D341Med (cell line): ENCODE data around the gene GUK1.
"Not testable (repeated sequence)": the region's sequence is repeated elsewhere in the genome, so short reads cannot be mapped to it uniquely, and the experiment has no call there.

Experiments
- DNase-seq: peaks from one replicate; pipeline ENCODE4 v3.0.0; 2012; ENCODE audit warnings: low spot score

GUK1 gene

DNA sequence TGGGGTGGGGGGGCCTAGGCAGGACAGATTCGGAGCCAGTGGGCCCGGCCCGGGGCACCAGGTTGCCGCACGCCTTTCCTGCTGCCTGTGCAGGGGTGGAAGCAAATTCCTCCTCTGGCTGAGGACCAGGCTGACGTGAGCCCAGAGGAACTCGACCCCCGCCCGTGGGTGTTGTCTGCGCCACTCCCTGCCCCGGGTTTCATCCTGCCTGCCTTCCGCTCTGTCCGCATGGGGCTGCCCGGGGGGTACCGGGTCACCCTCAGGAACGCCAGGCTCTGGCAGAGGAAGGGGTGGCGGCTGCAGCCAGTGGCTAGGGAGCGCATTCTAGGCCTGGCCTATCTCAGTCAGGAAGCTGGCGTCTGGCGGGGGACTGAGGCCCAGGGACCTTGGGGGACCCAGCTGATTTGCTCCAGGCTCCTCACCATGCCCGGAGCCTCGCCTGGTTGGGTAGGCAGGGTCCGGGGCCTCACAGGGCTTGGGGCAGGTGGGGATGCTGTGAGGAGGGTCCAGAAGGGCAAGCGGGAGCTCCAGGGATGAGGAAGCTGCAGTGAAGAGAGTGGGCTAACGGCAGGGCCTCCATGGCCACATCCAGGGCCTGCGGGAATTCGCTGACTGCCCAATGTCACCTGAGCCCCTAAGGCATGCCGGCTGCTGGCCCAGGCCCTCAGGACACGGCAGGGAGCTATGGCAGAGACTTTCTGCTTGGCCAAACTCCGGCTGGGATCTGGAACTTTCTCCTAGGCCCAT lies 23.1 kb downstream of the GUK1 start:
- DNase-seq: no peak

DNA sequence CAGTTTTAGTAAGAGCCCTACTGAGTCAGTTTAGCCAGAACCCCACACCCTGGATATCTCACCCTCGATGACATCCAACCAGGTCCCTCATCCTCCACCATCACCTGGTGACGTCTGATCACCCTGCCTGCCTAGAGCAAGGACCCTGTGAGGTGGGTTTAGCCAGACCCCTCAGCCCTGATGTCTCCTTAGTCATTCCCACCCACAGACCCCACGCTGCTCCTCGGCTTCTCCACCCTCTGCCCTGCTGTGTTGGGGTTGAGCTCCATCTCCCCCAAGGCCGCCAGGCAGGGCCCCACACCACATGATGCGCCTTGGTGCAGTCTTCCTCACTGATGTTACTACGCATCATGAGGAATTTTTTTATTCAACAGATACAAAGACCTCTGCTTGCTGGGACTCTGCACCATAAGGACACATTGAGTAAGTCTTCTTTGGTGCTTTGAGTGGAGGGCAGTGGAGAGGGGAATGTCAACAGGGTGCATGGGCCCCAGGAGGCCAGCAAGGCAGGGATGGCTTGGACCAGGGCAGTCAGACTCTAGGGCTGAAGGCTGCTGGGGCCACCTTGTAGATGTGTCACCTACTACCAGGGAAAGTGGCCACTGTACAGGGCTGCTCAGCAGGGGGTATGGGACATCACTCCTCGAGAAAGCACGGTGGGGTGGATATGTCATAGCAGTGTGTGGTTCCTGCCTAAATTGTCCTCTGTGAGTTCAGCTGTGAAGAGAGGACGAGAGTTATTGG lies 23.9 kb downstream of the GUK1 start:
- no peak for DNase-seq

DNA sequence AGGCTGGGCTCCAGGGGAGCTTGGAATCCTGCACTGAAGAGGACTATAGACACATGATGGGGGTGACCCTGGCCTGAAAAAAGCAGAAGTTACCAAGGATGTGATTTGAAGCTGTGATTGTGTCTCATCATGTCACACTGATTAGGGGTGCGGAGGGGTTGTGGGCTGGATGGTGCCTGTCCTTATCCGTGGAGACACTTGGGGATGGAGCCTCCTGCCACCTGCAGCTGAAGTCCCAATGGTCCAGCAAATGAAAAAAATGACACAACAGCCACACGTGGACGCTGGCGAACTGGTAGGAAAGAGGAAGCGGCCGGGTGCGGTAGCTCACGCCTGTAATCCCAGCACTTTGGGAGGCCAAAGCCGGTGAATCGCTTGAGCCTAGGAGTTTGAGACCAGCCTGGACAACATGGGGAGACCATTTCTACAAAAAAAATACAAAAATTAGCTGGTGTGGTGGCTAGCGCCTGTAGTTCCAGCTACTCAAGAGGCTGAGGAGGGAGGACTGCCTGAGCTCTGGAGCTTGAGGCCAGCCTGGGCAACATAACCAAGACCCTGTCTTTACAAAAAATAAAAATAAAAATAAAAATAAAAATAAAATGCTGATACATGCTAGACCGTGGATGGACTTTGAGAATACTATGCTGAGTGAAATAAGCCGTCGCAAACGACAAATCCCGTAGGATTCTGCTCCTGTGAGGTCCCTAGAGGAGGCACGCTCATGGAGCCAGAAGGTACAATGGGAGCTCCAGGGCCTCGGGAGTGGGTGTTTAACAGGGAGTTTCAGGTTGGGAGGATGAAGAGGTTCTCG lies 24.7 kb downstream of the GUK1 start:
- DNase-seq: no peak

DNA sequence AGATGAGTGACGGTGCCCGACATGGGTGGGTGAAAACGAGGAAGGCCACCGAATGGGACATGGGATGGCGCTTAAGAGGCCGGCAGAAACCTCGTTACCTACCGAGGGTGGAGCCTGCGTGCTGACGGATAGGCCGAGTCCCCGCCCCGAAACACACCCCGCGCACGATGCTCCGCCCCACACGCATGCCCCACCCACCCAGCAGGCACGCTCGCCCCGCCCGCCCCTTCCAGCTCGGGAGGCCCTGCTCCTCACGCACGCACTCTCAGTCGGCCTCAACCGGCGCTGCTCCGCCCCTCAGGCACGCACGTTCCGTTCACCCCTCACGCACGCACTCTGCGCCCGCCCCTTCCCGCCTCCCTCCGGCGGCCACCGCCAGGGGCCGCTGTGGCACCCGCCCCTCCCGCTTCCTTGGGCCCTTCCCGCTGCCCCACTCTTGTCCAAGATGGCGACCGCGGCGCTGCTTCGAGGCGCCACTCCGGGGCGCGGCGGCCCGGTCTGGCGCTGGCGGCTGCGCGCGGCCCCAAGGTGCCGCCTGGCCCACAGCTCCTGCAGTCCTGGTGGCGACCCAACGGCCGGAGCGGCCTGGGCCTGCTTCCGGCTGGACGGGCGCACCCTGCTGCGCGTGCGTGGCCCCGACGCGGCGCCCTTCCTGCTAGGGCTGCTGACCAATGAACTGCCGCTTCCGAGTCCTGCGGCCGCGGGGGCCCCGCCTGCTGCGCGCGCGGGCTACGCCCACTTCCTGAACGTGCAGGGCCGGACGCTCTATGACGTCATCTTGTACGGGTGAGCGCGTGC lies 25.5 kb downstream of the GUK1 start, which contains the start of gene IBA57:
TSS of gene IBA57 (plus strand) at position 433 of the 798 bp plus-strand sequence. CDS start at position 446, 13 bp downstream.
- peak; percentile 99 for DNase-seq

DNA sequence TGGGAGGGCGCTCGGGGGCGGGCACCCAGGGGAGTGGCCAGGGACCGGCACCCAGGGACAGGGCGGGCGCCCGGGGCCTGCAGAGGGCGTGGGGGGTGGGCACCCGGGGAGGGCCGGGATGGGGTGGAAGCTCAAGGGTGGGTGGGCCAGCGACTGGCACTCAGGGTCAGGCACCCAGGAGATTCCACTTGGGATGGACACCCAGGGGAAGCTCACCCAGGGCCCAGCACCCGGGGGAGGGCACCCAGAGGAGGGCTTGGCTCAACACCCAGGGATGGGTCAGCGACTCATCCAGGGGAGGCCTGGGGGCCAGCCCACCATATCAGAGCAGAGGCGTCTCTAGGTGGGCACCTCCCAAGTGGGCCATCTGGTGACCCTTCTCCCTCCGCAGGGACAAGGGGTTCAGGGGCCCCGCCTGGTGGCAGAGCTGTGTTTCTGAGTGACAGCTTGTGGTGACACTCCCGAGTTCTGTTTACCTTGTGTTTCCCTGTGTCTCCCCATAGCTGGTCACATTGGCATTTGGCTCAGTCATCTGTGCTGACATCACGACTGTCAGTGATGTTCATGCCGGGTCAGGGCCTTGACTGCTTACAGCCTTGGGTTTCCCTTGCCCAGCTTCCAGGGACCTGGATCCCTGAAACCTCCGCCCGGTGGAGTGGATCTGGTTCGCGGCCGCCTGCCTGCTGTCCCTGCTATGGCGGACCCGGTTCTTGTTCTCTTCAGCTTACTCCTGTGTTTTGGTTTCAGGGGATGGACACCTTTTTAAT lies 26.3 kb downstream of the GUK1 start:
- DNase-seq: peak; percentile 77

DNA sequence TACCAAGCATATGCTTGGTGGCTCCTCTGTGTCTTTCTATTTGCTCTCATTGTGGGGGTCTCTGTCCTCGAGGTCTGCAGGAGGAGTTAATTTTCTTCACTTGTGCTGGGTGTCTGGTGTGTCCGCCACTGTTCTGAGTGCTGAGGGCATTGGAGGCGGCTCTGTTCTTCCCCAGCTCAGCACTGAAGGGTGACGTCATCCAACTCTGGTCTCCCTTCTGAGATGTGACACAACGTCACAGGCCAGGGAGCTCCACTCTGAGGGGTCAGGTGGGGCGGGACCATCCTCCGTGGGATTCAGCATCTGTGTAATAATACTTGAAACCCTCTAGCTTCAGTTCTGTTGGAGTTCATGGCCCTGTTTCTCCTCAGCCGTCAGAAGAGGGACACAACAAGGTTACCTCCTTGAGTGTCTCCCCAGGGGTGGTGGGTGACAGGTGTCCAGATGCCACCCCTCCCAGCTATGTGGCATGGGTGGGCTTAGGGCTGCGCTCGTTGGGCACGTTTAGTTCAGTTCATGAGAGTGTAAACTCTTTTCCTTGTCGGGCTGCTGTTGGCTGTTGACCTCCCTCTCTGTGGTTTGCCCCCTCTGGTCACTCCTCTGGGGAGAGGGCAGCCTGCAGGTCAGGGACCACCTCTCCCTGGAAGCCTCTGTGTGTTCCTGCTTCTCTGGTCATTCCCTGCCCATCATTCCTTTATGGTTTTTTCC lies 28.6 kb downstream of the GUK1 start:
- no peak for DNase-seq

DNA sequence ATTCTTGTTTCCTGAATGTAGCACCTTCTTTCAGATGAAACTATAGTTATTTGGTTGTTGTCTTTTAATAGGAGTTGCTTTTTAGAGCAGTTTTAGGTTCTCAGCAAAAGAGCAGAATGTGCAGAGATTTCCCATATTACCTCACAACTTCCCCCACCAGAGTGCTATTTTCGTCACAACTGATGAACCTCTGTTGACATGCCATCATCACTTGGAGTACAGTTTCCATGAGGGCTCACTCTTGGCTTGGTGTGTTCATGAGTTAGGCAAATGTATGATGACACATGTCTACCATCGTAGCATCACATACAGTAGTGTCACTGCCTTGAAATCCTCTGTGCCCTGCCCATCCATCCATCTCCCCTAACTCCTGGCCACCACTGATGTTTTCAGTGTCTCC lies 29.3 kb downstream of the GUK1 start:
- no peak for DNase-seq

DNA sequence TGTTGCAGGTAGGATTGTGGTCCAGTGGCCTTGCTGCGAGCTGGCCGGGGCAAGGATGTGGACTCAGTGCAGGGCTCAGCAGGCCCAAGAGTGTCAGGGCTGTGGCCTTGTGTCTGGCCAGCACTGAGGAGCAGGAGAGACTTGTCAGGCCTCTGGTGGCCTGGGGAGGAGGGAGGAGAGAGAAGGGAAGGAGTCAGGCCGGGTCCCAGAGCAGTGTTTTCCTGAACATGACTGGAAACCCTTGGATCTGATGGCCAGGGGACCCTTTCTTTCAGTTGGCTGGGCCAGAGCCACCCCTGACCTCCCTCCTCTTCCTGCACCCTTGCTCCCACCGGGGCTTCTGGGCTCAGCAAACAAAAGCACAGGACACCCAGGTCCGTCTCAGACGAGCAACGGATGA lies 30.6 kb downstream of the GUK1 start:
- DNase-seq: no peak

DNA sequence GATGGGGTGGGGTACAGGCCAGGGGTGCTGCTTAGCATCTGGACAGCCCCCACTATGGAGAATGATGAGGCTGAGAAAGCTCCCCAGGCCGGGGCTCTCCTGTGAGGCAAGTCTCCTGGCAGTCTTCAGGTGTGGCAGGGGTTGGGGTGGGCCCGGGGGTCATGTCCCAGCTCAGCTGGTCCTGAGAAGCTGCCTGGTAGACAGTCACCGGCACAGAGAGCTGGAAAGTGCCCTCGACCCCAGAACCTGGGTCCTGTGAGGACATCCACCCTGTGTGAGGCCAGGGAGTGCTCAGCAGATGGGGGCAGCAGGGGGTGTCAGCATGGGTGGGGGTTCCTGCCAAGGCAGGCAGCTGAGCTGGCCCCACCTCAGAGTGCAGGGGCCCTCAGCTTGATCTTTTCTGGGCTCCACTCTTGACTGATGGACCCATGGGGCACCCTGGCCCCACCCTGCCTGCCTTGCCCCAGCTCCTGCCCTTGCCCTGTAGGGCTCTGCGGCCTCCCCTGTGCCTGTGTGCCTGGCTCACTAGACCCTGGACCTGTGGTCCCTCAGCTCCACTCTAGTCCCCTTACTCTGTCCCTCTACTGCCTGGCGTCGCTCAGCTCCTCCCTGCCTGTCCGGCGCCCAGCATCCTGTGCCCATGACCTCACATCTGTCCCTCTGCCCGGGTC lies 31.3 kb downstream of the GUK1 start:
- no peak for DNase-seq

DNA sequence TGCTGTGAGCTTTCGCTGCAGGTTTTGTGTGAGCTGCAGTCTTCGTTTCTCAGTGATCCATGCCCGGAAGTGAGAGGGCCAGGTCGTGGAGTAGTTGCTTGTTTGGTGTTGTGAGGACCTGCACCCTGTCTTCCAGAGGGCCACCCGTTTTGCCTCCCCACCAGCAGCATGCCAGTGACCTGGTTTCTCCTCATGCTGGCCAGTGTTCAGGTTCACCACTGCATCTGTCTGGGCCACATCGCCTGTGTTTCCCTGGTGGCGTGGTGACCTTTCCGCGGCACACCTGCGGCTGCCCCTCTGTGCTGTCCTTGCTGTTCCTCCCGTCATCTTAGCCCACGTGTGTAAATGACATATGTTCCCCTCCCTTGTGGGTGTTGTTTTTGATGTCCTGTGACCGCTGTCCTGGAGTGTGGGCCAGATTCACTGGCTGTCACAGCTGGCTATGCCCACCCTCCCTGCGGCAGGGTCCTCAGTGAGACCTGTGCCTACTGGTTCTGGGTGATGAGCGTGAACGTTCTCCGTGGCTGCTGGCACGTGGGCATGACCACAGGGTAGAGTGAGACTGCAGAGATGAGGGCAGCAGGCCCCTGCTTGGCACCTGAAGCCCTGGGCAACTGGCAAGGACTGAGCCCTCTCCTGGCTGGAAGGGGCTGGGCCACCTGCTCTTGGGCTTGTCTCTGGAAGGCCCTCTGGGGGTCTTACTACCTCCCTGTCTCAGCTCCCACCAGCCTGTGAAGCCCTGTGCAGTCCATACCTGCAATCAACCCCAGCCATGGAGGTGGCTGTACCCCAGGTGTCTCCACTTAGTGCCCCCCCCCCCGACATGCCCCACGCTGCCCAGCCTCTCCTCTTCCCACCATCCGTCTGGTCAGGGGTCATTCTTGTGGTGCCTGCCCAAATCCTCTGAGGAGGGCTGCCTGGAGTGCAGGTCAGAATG lies 32.8 kb downstream of the GUK1 start:
- DNase-seq: no peak

DNA sequence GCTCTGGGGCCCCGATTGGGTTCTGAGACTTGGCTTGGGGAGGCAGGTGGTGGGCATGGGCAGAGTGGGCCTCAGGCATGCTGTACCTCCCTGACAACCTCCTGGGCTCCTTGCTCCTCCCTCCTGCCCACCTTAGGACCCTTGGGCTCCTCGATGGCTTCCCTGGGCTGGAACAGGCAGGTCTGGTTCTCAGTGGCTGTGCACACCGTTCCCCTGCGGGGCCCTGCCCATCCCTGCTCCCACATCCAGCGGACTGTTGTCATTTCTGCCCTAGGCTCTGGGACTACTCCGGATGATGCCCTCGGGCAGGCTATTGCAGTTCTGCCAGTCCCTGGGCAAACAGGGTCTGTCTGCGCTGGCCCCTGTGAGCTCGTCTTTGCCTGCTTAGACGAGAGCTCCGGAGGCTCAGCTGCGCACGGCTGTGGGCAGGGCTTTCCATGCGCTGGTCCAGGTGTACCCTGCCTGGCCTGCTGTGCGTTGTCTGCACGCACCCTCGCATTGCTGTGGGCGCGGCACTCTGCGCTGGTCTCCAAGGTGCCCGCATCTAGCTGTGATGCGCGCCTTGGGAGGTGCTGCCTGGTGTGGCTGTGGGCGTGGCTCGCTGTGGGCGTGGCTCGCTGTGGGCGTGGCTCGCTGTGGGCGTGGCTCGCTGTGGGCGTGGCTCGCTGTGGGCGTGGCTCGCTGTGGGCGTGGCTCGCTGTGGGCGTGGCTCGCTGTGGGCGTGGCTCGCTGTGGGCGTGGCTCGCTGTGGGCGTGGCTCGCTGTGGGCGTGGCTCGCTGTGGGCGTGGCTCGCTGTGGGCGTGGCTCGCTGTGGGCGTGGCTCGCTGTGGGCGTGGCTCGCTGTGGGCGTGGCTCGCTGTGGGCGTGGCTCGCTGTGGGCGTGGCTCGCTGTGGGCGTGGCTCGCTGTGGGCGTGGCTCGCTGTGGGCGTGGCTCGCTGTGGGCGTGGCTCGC lies 33.7 kb downstream of the GUK1 start:
- not testable (repeated sequence) for DNase-seq

DNA sequence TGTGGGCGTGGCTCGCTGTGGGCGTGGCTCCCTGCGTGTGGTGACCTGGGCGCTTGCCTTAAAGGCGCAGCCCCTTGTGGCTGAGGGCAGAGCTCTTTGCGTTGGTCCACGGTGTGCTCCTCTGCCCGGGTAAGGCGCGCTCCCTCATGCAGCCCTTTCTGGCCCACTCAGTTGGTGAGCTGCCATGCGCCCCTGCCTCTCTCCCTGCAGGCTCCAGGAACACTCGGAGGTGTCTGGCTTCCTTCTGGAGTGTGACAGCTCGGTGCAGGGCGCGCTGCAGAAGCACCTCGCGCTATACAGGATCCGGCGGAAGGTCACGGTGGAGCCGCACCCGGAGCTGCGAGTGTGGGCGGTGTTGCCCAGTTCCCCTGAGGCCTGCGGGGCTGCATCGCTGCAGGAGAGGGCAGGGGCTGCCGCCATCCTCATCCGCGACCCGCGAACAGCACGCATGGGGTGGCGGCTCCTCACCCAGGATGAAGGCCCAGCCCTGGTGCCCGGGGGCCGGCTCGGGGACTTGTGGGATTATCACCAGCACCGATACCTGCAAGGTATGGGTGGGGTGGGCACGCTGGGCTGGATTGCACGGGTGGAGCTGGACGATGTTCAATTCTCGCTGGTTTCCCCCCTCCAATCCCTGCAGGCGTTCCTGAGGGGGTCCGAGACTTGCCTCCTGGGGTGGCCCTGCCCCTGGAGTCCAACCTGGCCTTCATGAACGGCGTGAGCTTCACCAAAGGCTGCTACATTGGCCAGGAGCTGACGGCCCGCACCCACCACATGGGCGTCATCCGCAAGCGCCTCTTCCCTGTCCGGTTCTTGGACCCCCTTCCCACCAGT lies 34.6 kb downstream of the GUK1 start:
- no peak for DNase-seq

DNA sequence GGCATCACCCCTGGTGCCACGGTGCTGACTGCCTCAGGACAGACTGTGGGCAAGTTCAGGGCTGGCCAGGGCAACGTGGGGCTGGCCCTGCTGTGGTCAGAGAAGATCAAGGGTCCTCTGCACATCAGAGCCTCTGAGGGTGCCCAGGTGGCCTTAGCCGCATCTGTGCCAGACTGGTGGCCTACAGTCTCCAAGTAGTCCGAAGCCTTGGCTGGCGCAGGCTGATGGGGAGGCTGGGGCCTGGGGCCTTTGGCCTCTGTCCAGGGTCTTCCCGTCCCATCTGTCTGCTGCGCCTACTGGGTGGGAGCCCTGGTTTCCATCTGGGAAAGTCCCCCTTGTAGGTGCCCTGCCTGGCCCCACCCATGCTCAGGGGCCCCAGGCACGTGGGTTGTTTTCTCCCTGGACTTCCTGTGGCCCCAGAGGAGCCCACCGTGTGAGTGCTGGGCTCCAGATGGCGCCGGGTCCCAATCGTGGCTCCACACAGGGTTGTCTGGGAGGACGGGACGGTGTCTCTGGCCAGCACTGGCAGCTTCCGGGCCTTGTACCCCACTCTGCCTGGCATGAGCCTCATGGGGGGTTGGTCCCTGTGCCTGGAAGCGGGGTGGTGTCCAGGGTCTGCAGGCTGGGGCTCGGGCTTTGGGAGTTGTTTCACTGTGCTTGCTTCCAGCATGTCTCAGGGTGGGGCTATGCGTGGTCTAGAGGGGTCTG lies 35.4 kb downstream of the GUK1 start:
- DNase-seq: no peak

DNA sequence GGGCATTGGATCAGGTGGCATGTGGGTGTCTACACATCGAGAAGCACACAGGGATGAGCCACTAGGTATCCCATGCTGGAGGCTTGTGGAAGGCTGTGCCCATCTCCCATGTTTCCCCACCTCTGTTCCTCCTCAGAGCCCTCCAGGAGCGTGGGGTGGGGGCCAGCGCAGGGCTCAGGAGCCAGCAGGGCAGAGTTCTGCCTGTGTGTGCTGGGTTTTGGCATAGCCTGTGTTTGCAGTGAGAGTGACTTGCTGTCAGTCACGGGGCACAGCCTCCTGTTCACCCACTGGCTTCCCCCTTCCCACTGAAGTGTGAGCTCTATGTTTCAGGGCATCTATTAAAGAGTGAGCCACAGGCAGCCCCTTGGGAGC lies 35.9 kb downstream of the GUK1 start:
- DNase-seq: no peak

DNA sequence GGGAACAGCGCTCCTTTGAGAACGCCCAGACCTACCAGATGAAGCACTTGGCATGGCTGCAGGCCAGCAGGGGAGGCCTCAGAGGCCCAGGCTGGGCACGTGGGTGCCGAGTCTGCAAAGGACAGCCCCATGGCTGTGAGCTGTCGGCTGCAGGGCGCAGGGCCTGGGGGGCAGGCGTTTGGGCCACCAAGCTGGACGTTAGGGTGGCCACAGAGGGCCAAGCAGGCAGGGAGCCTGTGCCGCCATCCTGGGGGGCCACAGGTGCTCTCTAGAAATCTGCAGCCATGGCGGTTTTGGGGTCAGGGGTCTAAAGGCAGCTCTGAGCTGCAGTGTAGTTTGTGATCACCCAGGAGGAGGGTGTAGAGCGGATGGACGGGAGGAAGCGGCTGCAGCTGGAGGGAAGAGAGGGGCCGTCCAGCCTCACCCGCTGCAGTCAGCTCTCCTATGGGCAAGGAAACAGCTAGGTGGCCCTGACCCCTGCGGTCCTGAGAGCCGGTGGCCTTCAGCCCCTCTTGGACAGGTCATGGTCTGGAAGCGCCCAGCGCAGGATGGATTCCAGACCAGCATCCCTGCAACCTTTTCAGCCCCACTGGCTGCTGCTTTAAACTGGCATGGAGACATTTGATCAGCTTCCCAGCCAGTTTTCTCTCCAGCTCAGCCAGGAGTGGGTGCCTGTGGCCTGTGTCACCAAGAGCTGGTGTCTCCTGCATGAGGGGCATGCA lies 36.5 kb downstream of the GUK1 start:
- DNase-seq: no peak

DNA sequence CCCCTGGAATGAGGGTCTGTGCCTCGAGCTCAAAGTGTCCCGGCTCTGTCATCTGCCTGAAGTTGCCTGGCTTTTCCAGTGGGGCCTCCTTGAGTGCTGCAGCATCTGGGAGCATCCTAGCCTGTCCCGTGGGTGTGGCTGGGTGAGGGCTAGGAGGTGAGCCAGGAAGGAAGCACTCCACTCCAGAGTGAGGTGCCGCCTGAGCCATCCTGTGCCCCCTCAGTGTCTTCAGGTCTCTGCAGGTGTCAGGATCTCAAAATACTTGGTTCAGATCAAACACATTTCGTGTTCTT lies 37.0 kb downstream of the GUK1 start:
- no peak for DNase-seq
